Rectal smooth muscle tissue (tissue), 1 donor: ENCODE data around the gene RFFL.
"Not testable (repeated sequence)": the region's sequence is repeated elsewhere in the genome, so short reads cannot be mapped to it uniquely, and the experiment has no call there.

Experiments
- H3K27ac ChIP-seq: one replicate; pipeline ENCODE4 v1.7.0; 2013; ENCODE audit warnings: low read depth, low read length, inconsistent platforms
- H3K27me3 ChIP-seq: one replicate; pipeline ENCODE4 v1.7.0; 2013; ENCODE audit warnings: low read length; ENCODE audit not compliant: control insufficient read depth, insufficient read depth
- H3K36me3 ChIP-seq: one replicate; pipeline ENCODE4 v1.7.0; 2013; ENCODE audit warnings: low read length; ENCODE audit not compliant: control insufficient read depth, insufficient read depth
- H3K4me1 ChIP-seq: one replicate; pipeline ENCODE4 v1.7.0; 2013; ENCODE audit warnings: low read length; ENCODE audit not compliant: control insufficient read depth, insufficient read depth
- H3K4me3 ChIP-seq: one replicate; pipeline ENCODE4 v1.7.0; 2013; ENCODE audit warnings: low read length
- H3K9ac ChIP-seq: one replicate; pipeline ENCODE4 v1.7.0; 2013; ENCODE audit warnings: low read length

The RFFL gene, protein sequence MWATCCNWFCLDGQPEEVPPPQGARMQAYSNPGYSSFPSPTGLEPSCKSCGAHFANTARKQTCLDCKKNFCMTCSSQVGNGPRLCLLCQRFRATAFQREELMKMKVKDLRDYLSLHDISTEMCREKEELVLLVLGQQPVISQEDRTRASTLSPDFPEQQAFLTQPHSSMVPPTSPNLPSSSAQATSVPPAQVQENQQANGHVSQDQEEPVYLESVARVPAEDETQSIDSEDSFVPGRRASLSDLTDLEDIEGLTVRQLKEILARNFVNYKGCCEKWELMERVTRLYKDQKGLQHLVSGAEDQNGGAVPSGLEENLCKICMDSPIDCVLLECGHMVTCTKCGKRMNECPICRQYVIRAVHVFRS

DNA sequence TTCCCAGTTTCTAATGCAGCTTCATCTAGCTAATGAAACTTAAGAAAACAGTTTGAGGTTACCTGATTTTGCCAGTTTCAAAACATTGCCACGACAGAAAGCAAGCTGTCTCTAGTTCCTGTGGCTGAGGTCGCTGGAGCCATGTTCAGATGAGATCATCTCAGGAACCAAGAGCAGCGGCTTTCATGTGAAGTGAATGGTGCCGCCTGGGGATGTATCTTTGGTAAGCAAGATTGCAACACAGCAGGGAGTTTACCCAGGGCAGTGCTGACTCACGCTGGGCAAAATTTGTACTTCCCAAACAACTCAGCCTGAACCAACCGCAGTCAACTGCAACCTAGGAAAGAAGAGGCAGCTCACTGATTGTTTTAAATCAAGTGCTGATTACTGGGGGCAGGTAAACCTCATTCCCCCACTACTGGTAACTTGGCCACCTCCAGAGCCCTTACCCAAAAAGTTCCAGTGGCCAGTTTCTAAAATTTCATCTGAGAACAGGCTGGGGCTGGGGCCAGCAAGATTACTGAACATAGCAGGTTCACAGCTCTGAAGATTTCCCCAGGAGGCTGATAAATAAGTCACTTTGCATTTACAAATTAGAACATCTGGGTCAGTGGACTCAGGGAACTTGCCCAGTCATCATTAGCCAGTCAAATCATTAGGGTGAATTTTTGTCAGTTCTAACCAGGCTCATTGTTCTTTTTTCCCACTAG is at the start of gene RFFL:
Gene RFFL, minus strand, starts transcription at position 194 of the 710 bp plus-strand sequence. CDS start 37,154 bp downstream, outside the sequence.
- peaks cover 10% of the 10 kb centered on the region for H3K4me1 ChIP-seq
- H3K9ac ChIP-seq = no peak within 1 kb of the TSS
- H3K36me3 ChIP-seq = no peaks in the 10 kb centered on the region
- no peaks in the 10 kb centered on the region for H3K27me3 ChIP-seq
- peak within 1 kb of the TSS; percentile 80 for H3K27ac ChIP-seq
- H3K4me3 ChIP-seq = peak within 1 kb of the TSS; percentile 47

DNA sequence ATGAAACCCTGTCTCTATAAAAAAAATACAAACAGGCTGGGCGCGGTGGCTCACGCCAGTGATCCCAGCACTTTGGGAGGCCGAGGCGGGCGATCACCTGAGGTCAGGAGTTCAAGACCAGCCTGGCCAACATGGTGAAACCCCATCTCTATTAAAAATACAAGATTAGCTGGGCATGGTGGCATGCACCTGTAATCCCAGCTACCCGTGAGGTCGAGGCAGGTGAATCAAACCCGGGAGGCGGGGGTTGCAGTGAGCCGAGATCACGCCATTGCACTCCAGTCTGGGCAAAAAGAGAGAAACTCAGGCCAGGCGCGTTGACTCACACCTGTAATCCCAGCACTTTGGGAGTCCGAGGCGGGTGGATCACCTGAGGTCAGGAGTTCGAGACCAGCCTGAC is 47.3 kb upstream of the RFFL start:
- not testable (repeated sequence) for H3K27me3 ChIP-seq, H3K4me3 ChIP-seq, H3K27ac ChIP-seq, H3K9ac ChIP-seq, H3K4me1 ChIP-seq, H3K36me3 ChIP-seq

DNA sequence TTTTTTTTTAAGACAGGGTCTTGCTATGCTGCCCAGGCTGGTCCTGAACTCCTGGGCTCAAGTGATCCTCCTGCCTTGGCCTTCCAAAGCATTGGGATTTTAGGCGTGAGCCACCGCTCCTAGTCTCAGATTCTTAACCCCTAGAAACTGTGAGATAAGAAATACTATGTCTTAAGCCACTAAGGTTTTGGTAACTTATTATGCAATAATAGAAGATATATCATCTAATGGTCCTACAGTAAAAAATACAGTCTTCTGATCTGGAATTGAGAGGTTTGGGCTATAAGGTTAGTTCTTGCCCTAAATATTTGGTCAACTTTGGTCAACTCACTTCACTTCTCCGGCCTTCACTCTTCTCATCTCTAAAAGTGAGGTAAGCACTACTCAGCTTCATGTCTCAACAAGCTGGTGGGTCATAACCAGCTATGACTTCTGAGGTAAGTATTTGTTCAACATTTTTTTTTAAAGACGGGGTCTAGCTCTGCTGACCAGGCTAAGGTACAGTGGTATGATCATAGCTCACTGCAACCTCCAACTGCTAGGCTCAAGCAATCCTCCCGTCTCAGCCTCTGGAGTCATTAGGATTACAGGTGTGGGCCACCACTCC is 41.4 kb upstream of the RFFL start:
- no peak overlapping the region for H3K9ac ChIP-seq
- no peaks in the 10 kb centered on the region for H3K27me3 ChIP-seq
- no peaks in the 10 kb centered on the region for H3K4me1 ChIP-seq
- no peak overlapping the region for H3K27ac ChIP-seq
- H3K4me3 ChIP-seq = no peak overlapping the region
- peaks cover 15% of the 10 kb centered on the region for H3K36me3 ChIP-seq

DNA sequence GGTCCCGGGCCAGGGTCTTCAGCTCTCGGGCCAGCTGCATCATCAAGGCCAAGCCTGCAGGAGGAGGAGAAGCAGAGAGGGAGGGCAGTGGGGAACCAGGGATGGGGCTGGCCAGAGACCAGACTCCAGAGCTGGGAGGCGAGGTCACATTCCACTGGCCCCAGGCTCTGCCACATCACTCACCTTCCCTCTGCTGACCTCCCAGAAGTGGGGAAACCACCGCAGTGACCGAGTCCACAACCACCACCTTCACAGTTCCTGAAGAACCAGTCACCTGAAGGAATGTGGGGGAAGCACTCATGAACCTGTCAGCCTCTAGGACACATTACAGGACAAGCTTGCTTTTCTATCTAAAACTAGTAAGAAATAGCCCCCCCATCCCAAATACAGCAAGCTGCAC is 39.8 kb upstream of the RFFL start:
- Histone ChIP-seq H3K4me1 (no peaks in the 10 kb centered on the region), H3K27ac (no peak overlapping the region), H3K9ac (no peak overlapping the region), H3K4me3 (no peak overlapping the region), H3K36me3 (peaks cover 15% of the 10 kb centered on the region), H3K27me3 (no peaks in the 10 kb centered on the region)

DNA sequence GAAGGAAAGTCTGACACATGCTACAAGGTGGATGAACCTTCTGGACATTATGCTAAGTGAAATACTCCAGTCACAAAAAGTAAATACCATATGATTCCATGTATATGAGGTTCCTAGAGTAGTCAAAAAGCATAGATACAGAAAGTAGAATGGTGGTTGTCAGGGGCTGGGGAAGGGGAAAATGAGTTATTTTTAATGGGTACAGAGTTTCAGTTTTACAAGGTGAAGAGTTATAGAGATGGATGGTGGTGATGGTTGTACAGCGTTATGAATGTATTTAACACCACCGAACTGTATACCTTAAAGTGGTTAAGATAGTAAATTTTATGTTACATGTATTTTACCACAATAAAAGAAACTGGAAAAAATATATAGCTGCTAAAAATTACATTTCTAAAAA is 38.2 kb upstream of the RFFL start:
- peaks cover 15% of the 10 kb centered on the region for H3K36me3 ChIP-seq
- H3K27ac ChIP-seq = no peak overlapping the region
- H3K27me3 ChIP-seq = no peaks in the 10 kb centered on the region

DNA sequence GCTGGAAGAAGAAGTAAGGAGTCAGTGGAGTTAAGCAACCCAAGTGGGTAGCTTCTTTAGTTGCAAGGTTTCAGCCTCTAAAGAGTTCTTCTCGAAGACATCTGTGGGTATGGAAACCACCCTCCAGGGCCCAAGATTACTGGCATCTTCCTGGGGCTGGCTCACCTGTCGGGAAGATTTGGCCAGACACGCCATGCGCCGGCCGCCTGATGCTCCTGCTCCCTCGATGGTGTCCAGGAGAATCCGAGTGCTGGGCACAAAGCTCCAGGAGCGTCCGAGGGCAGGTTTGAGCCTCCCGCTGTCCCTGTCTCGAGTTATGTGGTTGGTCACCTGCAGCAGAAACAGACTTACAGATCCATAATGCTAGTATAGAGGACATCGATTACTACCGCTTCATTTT is 37.5 kb upstream of the RFFL start:
- no peaks in the 10 kb centered on the region for H3K27me3 ChIP-seq
- no peak overlapping the region for H3K4me3 ChIP-seq
- no peak overlapping the region for H3K27ac ChIP-seq
- H3K9ac ChIP-seq = no peak overlapping the region
- no peaks in the 10 kb centered on the region for H3K4me1 ChIP-seq
- peaks cover 14% of the 10 kb centered on the region for H3K36me3 ChIP-seq

More for the DNA sequence above, 38.2 kb upstream of the RFFL start:
- no peaks in the 10 kb centered on the region for H3K4me1 ChIP-seq
- no peak overlapping the region for H3K4me3 ChIP-seq
- H3K9ac ChIP-seq = no peak overlapping the region

DNA sequence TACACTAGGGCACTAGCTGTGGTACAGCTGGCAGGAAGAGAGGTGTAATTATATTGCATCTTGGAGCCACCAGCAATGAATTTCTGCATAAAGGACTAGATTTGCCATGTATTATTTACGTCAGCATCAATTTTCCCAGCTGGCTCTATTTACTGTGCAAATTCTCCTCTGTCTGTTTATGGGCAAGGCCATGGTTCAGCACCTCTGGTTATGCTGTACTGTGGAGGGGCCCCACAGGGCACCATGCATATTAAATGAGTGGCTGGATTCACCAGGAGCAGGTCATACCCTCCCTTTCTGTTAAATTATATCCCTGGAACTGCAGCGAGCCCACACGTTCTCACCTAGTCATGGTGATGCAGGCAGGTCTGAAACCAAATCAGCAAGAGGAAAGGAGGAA is 36.4 kb upstream of the RFFL start:
- no peak overlapping the region for H3K4me3 ChIP-seq
- peaks cover 10% of the 10 kb centered on the region for H3K36me3 ChIP-seq
- H3K27ac ChIP-seq = no peak overlapping the region
- H3K9ac ChIP-seq = no peak overlapping the region
- no peaks in the 10 kb centered on the region for H3K27me3 ChIP-seq
- H3K4me1 ChIP-seq = no peaks in the 10 kb centered on the region

DNA sequence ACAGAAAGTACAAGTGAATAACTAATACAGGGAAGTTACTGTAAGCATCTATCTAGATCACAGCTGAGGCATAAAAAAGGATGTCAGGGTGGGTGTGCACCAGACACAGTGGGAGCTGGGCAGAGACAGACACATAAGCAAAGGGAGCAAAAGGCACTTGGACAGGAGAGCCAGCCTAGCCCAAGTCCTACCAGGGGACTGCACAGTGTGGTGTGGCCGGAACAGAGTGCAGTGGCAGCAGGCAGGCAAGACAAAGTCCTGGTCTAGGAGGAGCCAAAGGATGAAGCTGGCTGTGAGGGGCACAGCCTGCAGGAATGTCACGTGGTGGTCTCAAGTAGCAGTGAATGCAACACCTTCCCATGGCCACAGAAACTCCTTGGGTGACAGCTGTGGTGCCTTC is 34.3 kb upstream of the RFFL start:
- Histone ChIP-seq H3K27ac (no peak overlapping the region), H3K27me3 (no peaks in the 10 kb centered on the region), H3K9ac (no peak overlapping the region), H3K4me1 (no peaks in the 10 kb centered on the region), H3K36me3 (peaks cover 5% of the 10 kb centered on the region), H3K4me3 (no peak overlapping the region)

DNA sequence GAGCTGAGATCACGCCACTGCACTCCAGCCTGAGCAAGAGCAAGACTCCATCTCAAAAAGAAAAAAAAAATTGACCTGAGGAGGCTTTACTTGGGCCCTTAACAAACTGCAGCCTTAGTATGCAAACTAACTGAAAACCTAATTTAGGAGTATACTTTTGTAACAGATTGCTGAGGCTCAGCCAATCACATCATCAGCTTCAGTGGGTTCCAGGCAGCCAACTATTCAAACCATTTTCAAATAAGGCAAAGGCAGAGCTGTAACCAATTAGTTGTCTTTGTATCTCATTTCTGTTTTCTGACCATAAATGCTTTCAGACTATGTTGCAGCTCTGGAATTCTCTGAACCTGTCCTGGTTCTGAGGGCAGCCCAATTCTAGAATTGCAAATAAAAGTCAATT is 32.2 kb upstream of the RFFL start:
- H3K4me1 ChIP-seq = no peaks in the 10 kb centered on the region
- H3K27ac ChIP-seq = no peak overlapping the region
- H3K27me3 ChIP-seq = no peaks in the 10 kb centered on the region

DNA sequence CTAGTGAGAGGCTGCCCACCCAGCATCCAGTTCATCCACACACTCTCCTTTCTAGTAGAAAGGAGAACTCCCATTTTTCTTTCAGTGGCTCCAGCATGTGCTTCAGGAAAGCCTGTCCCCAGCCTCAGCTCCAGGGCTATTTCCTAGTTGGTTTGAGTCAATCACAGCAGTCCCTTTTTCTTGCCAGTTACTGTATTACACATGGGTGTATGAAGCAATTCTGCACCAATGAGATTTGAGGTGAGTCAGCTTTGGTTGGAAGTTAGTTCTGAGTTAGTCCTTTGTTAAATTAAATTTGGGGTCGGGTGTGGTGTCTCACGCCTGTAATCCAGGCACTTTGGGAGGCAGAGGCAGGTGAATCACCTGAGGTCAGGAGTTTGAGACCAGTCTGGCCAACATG is 31.4 kb upstream of the RFFL start:
- no peak overlapping the region for H3K27ac ChIP-seq
- H3K9ac ChIP-seq = no peak overlapping the region
- H3K27me3 ChIP-seq = no peaks in the 10 kb centered on the region
- no peaks in the 10 kb centered on the region for H3K4me1 ChIP-seq
- H3K36me3 ChIP-seq = no peaks in the 10 kb centered on the region
- H3K4me3 ChIP-seq = no peak overlapping the region

More for the DNA sequence above, 32.2 kb upstream of the RFFL start:
- no peak overlapping the region for H3K4me3 ChIP-seq
- H3K36me3 ChIP-seq = peaks cover 4% of the 10 kb centered on the region
- no peak overlapping the region for H3K9ac ChIP-seq

DNA sequence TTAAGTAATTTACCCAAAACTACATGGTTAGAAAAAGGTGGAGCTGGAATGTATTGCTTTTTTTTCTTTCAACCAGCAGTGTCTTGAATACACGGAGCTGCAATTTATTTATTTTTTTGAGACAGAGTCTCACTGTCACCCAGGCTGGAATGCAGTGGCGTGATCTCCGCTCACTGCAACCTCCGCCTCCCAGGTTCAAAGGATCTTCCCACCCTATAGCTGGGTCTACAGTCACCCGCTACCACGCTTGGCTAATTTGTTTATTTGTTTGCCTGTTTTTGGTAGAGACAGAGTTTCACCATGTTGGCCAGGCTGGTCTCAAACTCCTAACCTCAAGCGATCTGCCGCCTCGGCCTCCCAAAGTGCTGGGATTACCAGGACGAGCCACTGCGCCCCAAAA is 27.2 kb upstream of the RFFL start:
- H3K4me3 ChIP-seq, H3K27ac ChIP-seq, H3K4me1 ChIP-seq, H3K27me3 ChIP-seq, H3K9ac ChIP-seq, H3K36me3 ChIP-seq: not testable (repeated sequence)

DNA sequence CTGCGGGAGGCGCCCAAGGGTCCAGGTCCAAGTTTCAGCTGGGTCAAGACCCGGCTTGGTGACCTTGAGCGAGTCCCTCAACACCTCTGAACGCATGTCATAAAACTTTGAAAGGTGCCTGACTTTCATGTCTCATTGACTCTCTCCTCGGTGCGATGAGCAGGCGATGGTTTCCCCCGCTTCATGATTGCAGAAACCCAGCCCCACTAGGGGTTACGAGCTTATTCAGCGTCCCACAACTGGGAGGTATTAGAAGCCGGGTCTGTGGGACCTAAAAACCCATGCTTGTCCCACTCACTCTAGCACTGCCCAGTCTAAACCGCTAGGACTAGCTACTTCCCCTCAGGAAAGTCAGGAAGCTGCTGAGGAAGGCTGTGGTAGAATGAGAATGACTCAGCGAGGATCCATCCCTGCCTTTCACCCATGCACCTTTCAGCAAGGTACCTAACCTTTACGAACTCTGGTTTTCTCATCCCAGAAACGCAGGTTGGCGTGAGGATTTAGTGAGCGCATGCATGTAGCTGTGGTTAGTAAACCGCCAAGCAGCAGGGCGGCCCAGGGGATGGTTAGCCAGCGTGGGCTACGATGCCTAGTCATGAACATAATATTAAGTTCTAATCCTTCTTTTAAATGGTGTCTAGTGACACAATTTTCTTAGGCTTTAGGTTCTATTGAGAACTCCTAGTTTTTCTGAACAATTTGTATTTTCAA is 26.2 kb upstream of the RFFL start:
- Histone ChIP-seq H3K36me3 (no peaks in the 10 kb centered on the region), H3K27ac (peak overlapping the region; percentile 77), H3K4me3 (peak overlapping the region; percentile 65), H3K9ac (peak overlapping the region; percentile 45), H3K4me1 (peaks cover 5% of the 10 kb centered on the region), H3K27me3 (no peaks in the 10 kb centered on the region)
